UCSD-AML1 (cell line): ENCODE results near the gene NANOG.
"Not testable (repeated sequence)": the region's sequence is repeated elsewhere in the genome, so short reads cannot be mapped to it uniquely, and the experiment has no call there.

Source experiments
- DNase-seq: peaks from one replicate; lab custom pipeline; 2025; ENCODE audit not compliant: unreplicated experiment; lab: John Stamatoyannopoulos, UW

The NANOG gene

GRCh38 chr12:7798750-7799308, 9.6 kb downstream of the NANOG start:
- not testable (repeated sequence) for DNase-seq

- no peak for DNase-seq
Measured at GRCh38 chr12:7801460-7801859, 12.3 kb downstream of the NANOG start.

GRCh38 chr12:7806319-7806718, 17.1 kb downstream of the NANOG start:
- not testable (repeated sequence) for DNase-seq

- peak; percentile 75 for DNase-seq
Measured at GRCh38 chr12:7806863-7807487, 17.8 kb downstream of the NANOG start.

GRCh38 chr12:7825754-7826153, 36.6 kb downstream of the NANOG start:
- not testable (repeated sequence) for DNase-seq

GRCh38 chr12:7829737-7830136, 40.5 kb downstream of the NANOG start:
- not testable (repeated sequence) for DNase-seq

GRCh38 chr12:7832059-7832696, 43.0 kb downstream of the NANOG start:
- DNase-seq: peak; percentile 24

GRCh38 chr12:7833201-7833600, 44.0 kb downstream of the NANOG start:
- not testable (repeated sequence) for DNase-seq

GRCh38 chr12:7833831-7834230, 44.6 kb downstream of the NANOG start:
- DNase-seq: no peak

- DNase-seq: no peak
Measured at GRCh38 chr12:7834701-7835100, 45.5 kb downstream of the NANOG start.

- no peak for DNase-seq
Measured at GRCh38 chr12:7835116-7835515, 45.9 kb downstream of the NANOG start.

- no peak for DNase-seq
Measured at GRCh38 chr12:7835766-7836165, 46.6 kb downstream of the NANOG start.

GRCh38 chr12:7837366-7837765, 48.2 kb downstream of the NANOG start:
- no peak for DNase-seq

GRCh38 chr12:7839226-7839625, 50.0 kb downstream of the NANOG start:
- not testable (repeated sequence) for DNase-seq

GRCh38 chr12:7839848-7840247, 50.6 kb downstream of the NANOG start:
- DNase-seq: not testable (repeated sequence)

GRCh38 chr12:7842444-7842843, 53.2 kb downstream of the NANOG start:
- DNase-seq: not testable (repeated sequence)

- not testable (repeated sequence) for DNase-seq
Measured at GRCh38 chr12:7843149-7843548, 53.9 kb downstream of the NANOG start.

- DNase-seq: not testable (repeated sequence)
Measured at GRCh38 chr12:7843583-7843982, 54.4 kb downstream of the NANOG start.

- DNase-seq: no peak
Measured at GRCh38 chr12:7844116-7844515, 54.9 kb downstream of the NANOG start.

GRCh38 chr12:7847226-7848097, 58.3 kb downstream of the NANOG start:
- not testable (repeated sequence) for DNase-seq

- not testable (repeated sequence) for DNase-seq
Measured at GRCh38 chr12:7848098-7848422, 58.9 kb downstream of the NANOG start.
